HG02938 (cell line): ENCODE results near the gene DDR2.
A peak's percentile ranks its signal among the peaks of the same experiment; 100 is the strongest.

Source experiments
- ATAC-seq: cut with Tn5 transposase; IDR thresholded peaks from one replicate; pipeline ENCODE4 v1.9.1; 2021; ENCODE audit warnings: mild to moderate bottlenecking, moderate library complexity; ENCODE audit not compliant: unreplicated experiment

The DDR2 gene

DNA sequence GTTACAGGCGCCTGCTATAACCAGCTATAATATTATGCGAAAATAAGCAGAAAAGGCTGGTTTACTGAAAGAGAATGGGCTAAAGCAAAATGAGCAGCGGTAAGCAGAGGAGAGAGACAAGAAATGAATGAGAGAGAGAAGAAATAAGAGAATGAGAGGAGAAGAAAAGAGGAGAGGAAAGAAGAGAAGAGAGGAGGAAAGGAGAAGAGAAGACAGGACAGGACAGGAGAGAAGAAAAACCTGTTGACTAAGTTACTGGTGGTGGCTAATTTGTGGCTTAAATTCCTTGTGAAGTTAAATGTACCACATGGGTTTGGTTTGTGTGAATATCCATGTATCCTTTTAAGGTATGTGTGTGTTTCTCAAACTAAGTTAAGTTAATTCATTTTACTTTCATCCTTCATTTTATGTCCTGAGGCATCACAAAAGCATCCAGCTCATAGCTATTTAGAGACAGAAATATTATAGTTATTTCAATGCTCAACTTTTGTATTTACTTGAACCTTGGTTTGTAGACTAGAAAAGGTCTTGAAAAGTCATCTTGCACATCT lies 3.1 kb upstream of the DDR2 start:
- ATAC-seq, result no peak

DNA sequence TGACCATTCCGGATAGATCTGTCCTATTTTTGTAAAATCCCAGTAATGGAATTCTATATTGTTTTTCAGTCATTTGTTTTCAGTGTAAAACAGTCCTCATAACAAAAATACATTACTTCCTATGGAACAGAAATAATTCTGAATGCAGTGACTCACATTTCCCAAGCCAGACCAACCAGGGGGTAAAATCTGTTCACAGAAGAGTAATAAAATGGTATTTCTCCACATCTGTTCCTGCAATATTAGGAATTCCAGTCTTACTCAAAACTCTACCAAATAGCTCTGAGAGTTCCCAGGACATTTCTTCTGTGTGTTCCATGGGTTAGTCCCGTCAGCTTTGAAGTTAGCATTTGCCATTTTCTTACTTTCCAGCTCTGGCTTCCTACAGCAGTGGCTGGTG lies 2.6 kb upstream of the DDR2 start:
- ATAC-seq, result no peak

GRCh38 chr1:162631546-162632191 lies 595 bp upstream of the DDR2 start:
- no peak for ATAC-seq

GRCh38 chr1:162632698-162633080 lies 425 bp downstream of the DDR2 start:
- ATAC-seq, result no peak

DNA sequence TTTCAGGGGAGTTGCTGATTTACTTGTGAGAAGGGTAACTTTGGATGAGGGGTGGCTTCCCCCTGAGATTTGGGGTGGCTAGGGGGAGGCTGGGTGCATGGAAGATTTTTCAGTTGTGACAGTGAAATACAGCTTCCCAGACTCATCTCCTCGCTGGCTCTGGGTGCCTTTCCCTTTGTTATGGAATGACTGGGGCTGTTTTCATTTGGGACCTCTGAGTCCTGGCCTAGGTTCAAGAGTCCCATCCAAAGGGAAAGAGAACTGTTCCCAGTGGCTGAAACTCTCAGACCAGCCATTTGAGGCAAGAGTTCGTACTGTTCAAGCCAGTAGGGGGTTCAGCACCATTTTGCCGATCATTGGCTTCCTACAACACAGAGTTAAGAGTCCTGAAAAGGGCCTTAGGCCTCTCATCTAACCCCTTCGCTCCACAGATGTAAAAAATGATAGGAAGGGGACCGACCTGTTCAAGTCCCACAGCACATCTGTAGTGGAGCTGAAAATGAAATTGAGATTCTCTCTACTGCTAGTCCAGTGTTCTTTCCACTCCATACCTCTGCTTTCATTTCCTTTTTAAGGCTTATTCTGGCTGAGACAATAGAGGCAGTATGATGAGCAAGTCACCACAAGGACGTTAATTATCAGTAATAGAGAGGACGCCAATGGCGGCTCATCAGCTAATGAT lies 958 bp downstream of the DDR2 start:
- no peak for ATAC-seq

DNA sequence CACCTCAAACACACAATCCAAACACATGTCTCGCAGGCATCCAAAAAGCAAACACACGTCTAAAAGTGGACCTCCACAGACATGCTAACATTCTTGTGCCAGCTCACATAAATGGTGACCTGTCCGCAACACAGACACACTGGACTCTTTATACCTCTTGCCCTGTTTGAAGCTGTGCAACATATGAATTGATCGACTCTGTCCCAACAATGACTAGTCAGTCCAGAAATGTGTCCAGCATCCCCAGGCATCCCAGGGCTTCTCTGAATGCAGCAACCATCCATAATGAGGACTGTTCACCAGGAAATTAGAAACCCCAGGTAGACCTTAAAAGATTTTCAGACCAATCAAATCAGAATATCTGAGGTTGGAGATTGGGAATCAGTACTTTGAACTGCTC lies 3.2 kb downstream of the DDR2 start:
- no peak for ATAC-seq

GRCh38 chr1:162639718-162640117 lies 7.5 kb downstream of the DDR2 start:
- peak; percentile 71 for ATAC-seq

DNA sequence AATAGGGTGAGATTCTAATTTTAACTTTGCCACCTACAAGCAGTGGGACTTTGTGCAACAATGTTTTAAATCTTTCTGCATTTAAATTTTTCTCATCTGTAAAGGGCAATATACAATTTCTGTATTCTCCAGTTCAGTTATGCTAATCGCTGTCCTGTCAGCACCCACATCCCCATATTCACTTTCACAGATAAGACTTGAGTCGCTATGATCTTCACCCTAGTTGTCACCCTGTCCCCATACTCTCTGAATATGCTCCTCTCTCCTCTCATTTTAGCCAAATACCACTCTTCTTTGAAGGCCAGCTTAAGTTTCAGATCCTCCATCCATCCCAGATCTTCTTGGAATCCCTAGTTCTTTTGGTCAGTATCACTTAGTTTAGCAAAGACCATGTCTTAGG lies 8.8 kb downstream of the DDR2 start:
- ATAC-seq, result no peak

DNA sequence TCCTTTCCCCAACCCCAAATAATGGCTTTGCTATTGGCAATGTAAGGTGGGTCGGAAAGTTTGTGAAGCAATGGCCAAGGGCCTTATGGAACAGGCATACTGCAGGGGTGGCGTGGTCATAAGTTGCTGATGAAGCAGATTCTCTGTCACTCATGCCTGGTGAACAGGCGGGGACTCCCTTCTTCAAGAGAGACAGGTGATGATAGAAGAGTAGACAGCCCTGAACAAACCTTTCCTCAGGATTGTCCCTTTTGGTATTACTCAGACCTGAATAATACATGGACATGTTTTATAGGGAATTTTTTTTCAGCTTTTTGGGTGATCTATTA lies 12.7 kb downstream of the DDR2 start:
- ATAC-seq, result no peak

DNA sequence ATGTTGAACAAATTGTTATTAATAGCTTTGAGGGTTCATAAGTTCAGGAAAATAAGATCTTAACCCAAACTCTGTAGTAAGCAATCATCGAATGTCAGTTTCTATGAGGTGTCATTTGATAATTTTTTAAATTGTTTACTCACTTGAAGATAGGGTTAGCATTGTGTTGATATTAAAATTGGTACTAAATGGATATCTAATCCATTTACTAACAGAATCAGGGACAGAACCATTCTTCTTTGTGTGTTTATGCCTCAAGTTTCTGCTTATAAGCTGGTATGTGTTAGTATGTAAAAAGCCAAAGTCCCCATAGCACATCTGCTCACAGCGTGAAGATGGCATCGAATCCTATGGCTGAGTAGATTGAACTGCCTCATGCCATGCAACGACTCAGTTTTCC lies 13.4 kb downstream of the DDR2 start:
- ATAC-seq, result no peak

DNA sequence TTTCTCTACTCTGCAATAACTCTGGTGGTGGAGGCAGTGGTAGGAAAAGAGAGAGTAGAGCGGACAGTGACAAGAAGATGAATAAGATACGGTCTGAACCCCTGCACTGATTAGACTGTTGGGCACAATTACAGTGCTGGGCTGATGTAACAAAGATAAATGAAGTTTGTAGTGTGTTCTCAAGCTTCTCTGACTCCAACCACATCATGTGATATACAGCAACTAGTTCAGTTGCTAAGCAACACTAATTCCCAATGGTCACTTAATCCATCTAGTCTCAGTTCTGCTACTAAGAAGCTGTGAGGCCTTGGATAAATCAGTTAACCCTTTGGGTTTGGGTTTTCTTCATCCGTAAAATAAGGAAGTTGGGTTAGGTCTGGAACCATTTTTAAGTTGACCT lies 17.3 kb downstream of the DDR2 start:
- no peak for ATAC-seq

DNA sequence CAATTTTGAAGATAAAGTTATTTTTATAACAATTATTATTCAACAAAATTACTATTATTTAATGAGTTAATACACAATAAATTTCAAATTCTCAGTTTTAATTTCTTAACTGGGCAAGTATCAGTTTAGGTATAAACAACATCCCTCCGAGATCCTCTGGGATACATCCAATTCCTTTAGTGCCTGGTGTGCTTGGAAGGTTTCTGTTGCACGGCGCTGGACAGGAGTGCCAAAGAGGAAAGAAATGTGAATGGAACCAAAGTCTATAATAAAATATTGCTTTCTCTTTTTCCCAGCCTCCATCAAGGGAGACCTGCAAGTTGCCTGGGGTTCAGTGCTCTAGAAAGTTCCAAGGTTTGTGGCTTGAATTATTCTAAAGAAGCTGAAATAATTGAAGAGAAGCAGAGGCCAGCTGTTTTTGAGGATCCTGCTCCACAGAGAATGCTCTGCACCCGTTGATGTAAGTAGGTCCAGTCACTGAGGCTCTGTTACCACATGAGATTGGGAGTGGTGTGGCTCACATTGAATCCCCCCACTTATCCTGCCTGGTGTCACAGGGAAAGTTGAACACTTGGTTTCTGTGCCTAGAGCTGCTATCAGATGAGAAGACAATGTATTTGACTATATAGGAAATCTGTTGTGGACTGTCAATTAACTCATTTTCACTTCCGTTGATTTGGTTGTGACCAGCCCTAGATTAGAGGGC lies 22.8 kb downstream of the DDR2 start:
- no peak for ATAC-seq

DNA sequence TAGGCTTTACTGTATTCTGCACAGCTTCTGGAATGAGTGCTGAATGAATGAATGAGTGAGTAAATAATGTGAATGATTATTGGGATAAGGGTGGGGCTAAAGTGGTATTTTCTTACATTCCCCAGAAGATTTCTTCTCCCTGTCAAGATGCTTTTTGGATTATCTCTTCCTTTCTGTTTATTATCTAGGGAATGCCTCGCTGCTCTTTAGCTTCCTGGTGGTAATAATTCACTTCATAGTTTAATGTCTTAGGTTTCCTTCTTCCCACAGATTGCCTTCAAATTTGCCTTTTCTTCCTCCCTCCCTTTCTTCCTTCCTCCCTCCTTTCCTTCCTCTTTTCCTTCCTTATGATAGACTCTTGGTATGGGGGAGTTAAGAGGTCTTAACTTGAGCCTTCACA lies 24.0 kb downstream of the DDR2 start:
- no peak for ATAC-seq

DNA sequence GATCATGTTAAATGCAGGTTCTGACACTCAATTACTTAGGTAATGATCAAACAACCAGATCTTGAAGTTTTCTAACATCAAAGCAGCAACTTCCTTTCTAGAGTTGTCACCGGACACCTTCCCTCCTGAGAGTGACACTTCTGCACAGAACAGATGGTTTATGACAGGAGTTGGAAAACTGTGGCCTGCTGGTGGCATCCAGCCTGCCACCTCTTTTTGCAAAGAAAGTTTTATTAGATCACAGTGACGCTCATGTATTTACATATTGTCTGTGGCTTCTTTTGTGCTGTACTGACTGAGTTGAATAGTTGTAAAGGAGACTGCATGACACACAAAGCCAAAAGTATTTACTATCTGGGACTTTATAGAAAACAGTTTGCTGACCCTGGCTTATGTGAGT lies 28.3 kb downstream of the DDR2 start:
- no peak for ATAC-seq

DNA sequence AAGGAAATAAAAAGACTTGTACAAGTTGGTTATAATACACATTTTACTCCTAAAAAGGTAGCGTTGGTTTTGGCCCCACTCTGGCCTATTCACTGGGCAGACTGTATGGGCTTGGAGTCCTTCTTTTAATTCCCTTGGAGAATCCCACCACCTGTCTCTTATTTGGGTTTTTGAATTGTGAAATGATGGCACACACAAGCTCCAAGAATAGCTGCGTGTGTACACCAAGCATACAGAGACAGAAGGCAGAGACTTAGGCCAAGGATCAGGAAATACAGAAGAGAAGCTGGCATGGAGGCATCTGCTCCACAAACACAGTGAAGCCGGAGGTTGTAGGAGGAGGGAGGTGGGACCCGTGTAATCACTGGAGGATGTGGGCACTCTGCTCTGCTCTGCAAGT lies 29.1 kb downstream of the DDR2 start:
- ATAC-seq, result no peak

- ATAC-seq, result no peak
These were observed 29.7 kb downstream of the DDR2 start for GRCh38 chr1:162662013-162662412.

DNA sequence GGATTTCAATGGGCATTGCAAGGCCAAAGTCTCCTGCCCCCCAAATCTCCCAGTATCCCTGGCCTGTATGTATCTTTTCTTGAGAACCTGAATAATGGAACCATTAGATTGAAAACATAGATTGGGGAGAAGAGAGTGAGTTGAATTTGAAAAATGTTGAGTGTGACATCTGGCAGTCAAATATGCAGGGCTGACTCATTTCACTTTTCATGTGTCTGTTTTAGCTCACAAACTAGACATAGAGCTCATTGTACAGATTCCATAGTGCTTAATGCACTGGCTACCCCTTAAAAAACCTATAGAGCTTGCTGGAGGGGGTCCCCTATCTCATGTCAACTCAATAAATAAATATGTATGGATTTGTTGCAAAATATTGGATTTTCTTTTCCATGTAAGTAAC lies 30.8 kb downstream of the DDR2 start:
- no peak for ATAC-seq

- no peak for ATAC-seq
These were observed 31.4 kb downstream of the DDR2 start for GRCh38 chr1:162663589-162664106.

GRCh38 chr1:162666006-162666645 lies 33.9 kb downstream of the DDR2 start:
- ATAC-seq, result no peak

DNA sequence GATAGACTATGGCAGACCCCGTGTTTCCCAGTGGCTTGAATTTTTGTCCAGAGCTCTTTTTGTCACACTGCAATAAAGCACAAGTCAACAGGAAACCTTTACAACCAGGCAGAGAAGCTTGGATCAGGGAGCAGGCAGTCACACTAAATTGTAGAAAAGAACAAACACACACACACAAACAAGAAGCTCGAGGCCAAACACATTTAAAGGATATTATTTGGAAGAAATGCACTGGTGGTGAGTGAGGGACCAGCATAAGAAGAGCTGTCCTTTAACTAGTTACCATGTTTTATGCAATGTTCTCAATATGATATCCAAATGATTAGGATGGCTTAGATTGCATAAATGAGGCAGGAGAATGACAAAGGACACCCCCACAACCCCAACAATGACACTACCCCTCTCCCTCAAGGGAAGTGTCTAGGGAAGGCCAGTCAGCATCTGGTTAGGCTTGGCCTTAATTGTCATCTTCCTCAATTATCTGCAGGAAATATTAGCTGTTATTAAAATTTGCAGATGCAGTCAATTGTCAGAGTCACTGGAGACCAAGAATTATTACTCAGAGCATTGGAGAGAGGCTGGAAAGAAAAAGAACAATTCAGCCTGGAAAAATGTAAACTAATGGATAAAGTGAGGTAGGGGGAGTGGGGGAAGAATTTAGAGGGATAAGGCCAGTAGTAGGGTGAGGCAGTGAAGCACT lies 35.3 kb downstream of the DDR2 start:
- no peak for ATAC-seq
